Midbrain (tissue), 1 donor: Measurements from ENCODE around the gene ATP2A2.

Experiments used
- DNase-seq: peaks from one replicate; lab custom pipeline; 2025; lab: John Stamatoyannopoulos, UW

Gene ATP2A2

GRCh38 chr12:110262442-110263388 lies 18.3 kb upstream of the ATP2A2 start:
- no peak for DNase-seq

DNA sequence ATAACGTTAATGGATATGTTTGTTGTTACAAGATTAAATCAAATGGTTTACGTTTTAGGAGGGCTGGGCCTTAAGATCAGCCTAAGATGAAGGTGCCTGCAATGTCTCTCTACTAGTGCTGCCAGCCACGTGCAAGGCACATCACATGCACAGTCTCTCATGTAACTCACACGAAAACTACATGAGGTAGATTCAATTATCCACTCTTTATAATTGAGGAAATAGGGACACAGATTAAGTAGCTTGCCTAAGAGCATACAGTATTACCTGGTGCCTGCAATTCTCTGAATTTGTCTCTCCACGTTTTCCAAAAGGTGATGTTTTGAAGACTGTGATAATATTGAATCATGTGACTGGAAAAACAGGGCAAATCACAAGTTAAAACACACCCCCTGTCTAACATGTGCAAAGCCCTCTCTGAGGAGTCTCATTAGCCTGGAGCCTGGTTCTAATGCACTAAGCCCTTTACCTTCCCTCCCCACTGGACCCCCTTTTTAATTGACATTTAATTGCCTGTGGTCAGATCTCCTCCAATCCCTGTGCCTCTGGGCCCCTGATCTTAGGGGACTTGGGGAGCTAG lies 14.6 kb upstream of the ATP2A2 start:
- no peak for DNase-seq

GRCh38 chr12:110266980-110267620 lies 13.9 kb upstream of the ATP2A2 start:
- peak; percentile 34 for DNase-seq

DNA sequence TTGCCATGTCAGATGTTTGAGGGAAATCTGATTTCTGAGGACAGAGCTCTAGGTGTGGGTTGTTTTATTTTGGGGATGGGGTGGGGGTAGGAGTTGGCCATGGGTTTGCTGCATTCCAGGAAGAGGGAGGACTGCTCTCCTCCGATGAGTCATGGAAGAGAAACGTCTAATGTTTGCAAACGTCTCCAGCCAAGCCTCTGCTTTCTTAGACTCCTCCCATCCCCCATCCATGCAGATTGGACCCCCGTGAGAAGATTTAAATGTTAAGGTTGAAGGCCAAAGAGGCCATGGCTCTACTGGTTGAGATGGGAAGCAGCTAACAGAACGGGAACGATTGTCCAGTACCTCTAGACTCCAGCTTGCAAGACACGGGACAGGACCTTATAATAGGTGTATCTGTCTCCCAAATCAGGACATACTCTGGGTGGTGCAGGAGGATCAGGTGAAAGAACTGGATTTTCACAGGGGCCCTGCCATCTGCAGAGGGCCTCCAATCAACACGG lies 11.4 kb upstream of the ATP2A2 start:
- DNase-seq, result no peak

DNA sequence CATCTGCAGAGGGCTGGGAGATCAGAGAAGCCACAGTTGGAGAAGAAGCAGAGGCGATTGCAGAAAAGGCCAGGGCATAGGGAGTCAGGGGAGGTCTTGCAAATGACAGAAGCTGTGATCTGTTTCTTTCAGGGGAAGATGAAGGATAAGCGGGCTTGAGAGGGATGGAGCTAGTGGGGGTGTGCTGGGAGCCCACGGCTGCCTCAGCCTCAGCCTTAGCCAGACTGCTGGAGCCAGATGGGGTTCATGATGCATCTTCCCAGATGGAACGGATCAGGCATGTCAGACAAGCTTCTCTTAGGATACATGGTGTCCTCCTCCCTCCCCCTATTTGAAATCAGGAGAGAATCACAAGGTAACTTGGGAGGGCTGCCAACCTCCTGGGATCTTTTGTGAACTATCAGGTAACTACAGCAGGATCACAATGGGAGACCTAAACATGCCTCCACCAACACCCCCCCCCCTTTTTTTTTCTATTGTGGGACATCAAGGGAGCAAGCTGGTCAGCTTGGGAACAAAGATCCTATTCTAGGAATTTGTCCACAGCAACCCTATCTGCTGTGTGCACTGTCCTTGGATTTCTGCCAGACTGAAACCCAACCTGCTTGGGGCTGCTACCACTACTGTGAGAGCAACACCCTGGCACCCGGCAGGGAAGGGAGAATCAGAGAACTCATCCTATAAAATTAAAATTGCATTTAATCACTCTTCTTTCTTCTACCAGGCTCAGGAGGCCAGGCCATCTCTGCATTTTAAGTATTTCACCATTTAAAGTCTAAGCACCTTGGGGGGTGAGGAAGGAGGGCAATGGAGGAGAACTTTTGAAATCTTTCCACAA lies 10.7 kb upstream of the ATP2A2 start:
- DNase-seq, result peak; percentile 51

DNA sequence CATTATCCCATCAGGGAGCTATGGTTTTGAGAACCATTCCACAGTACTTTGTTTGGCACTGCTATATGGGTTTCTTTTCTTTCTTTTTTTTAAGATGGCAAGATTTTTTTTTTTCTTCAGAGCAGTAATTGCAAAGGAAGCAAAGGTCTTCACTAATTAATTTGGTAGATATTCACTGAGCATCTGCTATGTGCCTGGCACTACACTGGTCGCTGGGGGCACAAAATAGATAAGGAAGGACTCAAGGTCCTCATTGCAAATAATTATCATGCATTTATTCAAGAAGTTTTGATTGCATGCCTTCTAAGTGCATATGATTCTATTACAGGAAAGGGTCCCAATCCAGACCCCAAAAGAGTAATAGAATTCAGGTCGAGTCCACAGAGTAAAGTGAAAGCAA lies 10.0 kb upstream of the ATP2A2 start:
- no peak for DNase-seq

DNA sequence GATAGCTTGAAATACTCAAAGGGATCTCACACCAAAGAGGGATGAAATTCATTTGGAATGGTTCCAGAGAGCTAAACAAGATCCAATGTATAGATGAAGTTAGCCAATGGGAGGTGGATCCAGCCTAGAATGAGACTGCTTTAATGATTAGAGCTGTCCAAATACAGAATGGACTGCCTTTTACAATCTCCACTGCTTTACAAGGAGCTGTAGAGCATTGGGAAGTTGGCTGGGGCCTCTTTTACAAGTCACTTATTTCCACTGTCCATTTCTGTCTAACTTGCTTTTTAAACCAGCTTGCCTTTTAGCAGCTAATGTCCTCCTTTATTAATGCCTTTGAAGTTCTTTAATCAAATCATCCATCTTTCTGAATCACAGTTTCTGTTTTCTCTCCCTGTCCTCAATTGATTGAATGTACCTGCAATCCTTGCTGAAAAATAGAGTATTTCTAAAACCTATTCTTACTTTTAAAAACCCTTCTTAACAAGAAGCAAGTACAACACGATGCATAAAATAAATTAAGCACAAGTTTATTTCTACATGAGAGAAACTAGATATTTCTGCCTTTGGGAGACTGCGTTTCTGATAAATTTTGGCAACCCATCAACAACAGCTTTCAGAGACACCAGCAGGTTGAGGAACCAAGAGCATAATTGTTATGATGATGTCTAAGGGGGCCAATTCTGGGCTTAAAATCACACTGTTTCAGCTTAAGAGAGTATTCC lies 3.4 kb upstream of the ATP2A2 start:
- DNase-seq, result no peak

- no peak for DNase-seq
Measured at GRCh38 chr12:110278255-110278536, 2.9 kb upstream of the ATP2A2 start.

DNA sequence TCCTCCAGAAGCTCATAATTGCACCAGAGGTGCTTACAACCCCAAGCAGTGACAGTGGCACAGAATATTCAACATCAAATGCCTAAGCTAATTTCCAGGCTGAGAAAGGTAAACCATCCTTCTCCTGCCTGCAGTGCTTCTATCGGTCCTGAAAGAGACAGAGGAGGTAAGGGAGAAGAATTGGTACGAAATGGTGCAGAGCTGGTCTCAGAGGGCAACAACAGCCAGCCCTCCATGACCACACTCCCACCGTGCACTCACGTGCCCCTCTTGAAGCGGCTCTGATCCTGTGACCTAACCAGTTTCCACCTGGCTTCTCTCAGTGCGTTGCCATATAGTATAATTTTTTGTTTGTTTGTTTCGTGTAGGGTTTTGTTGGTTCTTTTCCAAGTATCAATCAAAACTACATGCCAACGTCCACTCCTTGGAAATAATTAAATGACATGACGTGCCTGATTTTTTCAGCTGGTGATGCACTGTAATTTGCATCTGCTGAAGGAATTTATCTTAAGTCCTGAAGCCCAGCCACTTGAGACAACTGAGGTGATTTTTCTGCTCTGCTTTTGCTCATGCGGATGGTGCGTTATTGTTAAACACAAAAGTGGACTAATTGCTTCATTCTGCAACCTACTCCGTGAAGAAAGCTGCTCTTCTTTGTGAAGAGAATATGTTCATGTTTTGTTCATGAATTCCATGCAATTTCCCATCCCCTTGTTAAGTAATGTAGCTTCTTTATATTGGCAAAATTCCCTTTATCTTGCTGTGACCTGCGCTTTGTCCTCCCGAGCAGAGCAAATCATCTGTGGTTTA lies 1.3 kb upstream of the ATP2A2 start:
- DNase-seq, result no peak

GRCh38 chr12:110280392-110280778 lies 662 bp upstream of the ATP2A2 start:
- peak; percentile 58 for DNase-seq

DNA sequence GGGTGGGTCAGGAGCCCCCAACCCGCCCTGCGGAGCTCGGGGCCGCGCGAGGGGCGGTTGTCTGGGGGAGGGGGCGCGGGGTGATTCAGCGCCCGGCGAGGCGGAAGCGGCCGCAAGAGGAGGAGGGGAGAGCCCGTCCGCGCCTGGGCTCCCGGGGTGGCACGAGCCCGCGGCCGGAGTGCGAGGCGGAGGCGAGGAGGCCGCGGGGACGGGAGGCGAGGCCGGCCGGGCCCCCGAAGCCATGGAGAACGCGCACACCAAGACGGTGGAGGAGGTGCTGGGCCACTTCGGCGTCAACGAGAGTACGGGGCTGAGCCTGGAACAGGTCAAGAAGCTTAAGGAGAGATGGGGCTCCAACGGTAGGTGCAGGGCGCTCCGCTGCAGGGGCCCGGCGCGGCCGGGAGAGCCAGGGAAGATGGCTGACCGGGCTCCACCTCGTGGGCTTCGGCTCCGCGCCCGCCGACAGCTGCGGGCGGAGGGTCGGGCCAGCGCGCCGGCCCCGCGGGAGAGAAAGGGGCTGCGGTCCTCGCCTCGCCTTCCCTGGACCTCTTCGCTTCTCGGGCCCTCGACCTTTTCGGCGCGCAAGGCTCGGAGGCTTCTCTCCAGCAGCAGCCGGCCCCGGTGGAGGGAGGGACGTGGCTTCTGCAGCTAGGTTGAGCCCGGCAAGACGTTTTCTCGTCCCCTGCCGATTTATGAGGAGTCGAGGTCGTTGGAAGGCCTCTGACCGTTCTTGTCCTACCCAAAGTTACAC lies 677 bp downstream of the ATP2A2 start:
- DNase-seq, result peak; percentile 41

DNA sequence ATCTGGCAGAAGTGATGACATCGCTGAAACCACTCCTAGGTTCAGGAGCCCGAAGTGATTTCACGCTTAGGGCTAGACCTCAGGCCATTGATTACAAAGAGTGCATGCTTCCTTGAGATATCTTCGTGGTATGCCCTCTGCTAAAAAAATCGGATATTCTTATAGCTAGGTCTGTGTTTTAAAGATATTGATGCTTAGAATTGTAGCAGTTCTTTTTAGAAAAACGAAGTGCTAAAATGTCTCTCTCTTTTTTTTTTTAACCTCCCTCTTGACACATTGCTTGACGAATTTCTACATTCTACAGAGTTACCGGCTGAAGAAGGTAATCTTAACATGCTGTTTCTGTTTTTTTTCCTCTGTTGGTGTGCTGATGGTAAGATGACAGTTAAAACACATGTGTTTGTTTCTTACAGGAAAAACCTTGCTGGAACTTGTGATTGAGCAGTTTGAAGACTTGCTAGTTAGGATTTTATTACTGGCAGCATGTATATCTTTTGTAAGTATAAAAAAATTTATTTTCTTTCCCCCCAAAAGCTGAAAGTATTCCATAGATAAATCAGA lies 1.3 kb downstream of the ATP2A2 start:
- no peak for DNase-seq

- no peak for DNase-seq
Measured at GRCh38 chr12:110282956-110283817, 2.1 kb downstream of the ATP2A2 start.

DNA sequence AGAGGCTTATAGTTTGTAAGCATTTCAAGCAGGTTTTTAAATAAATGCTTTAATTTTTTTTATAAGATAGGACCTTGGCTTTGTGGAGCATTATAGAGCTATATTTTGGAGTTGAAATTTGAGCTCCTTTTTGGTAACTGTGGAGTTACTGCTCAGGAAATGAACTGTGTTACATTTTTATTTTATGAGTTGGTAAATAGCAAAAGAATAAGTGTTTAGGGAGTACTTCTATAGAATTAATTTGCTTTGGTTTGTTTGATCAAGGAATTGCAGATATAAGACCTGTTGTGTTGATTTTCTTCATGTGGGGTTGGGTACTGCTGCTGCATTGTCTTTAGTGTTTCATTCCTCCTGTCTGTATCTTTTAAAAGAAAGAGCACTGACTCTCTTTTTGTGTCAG lies 3.5 kb downstream of the ATP2A2 start:
- DNase-seq, result no peak

DNA sequence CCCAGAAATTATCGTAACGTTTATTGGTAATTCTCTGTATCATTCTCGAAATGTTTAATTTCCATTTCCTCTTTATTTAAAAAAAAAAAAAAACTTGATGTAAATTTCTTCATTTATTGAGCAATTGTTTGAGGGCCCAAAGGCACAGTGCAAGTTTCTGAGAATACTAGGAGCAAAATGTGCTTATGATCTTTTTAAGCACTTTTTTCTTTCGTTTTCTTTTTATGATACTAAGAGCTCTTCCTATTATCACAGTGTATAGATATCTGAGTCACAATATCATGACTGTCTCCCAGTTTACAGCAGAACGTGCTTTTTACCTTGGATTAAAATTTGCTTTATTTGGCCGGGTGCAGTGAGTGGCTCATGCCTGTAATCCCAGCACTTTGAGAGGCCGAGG lies 5.6 kb downstream of the ATP2A2 start:
- DNase-seq, result no peak

DNA sequence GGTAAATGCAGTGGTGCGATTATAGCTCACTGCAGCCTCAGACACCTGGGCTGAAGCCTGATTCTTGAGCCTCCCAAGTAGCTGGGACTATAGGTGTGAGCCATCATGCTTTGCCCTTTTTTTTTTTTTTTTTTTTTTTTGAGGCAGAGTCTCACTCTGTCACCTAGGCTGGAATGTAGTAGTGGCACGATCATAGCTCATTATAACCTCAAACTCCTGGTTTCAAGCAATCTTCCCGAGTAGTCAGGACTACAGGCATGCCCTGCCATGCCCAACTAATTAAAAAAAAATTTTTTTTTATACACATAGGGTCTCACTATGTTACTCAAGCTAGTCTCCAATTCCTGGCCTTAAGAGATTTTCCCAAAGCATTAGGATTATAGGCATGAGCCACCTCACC lies 6.9 kb downstream of the ATP2A2 start:
- no peak for DNase-seq

DNA sequence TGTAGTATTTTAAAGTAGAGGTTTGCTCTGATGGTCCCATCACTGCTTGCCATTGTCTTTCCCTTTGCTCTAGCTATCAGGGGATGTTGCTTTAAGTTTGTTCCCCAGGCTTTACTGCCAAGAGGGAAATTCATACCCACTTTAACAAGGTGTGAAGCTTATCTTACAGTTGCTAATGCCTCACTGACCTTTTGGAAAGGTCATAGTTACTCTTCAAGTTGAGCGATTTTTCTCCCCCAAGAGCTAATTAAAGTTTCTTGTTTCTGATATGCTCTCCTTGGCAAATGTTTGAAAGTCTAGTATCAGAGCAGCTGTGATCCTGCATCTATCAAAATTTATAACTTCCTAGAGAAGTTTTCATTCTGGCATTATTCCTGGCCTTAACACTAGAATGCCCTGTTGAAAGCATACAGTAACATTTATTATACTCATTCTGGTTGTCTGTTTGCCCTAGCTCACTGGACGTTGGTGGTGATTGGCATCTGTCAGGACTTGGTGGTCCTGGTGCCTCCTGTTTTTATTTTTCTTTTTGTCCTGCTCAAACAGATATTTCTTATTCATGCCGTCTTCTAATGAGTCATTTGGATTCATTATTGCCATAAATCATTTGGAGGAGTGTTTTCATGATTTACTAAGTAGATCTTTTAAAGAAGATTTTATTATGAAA lies 8.1 kb downstream of the ATP2A2 start:
- DNase-seq, result no peak

- DNase-seq, result no peak
Measured at GRCh38 chr12:110289711-110290078, 8.6 kb downstream of the ATP2A2 start.
